A549 (cell line): ENCODE measurements around the gene LRCOL1. TPM values are rescaled to one million over a fixed set of nuclear protein-coding genes. Genes with fewer than 3 reads are reported as not detected.

Experiments used
- ATAC-seq, 2 experiments: fragments of 200-7000 bp in 1 of 2; fragments of >200 bp in 1 of 2; cut with Nextera tagmentation in 1 of 2; cut with Tn5 transposase in 1 of 2; 3 replicates each; pipeline versions ENCODE4 v1.8.0 to v1.9.1; 2018 to 2020; ENCODE audit warnings: mild to moderate bottlenecking in 1 of 2, moderate library complexity in 1 of 2
- CTCF ChIA-PET: fragments of 300-600 bp; sonication (Branson Sonifier 250); formaldehyde crosslinking; extraction: SDS; loops from one replicate; lab custom pipeline; 2021; ENCODE audit warnings: antibody characterized with exemption, inconsistent platforms; lab: Yijun Ruan, JAX
- POLR2A ChIA-PET: fragments of 350-600 bp; formaldehyde crosslinking; extraction: SDS; loops from one replicate; lab custom pipeline; 2021; ENCODE audit warnings: antibody characterized with exemption, inconsistent platforms; lab: Yijun Ruan, JAX
- DNase-seq, 2 experiments: peaks; one replicate each; pipeline versions ENCODE4 v3.0.0 to v3.0.0-alpha.2; 2011 to 2016; ENCODE audit warnings: low read depth in 1 of 2, low spot score in 1 of 2
- FAIRE-seq: peaks from 2 replicates; lab custom pipeline; 2011; peaks lifted over from hg19 to GRCh38; lab: Jason Lieb, UNC
- H3K27ac ChIP-seq, 2 experiments: fragments of >200 bp; sonication (Bioruptor Twin); formaldehyde crosslinking; 3 replicates each; pipeline ENCODE4 v1.5.1; 2016 to 2017
- H3K4me1 ChIP-seq: fragments of >200 bp; sonication (Bioruptor Twin); formaldehyde crosslinking; 3 replicates; pipeline ENCODE4 v1.6.1; 2016
- H3K4me2 ChIP-seq: fragments of >200 bp; sonication (Bioruptor Twin); formaldehyde crosslinking; 3 replicates; pipeline ENCODE4 v1.6.1; 2016
- H3K4me3 ChIP-seq: fragments of >200 bp; sonication (Bioruptor Twin); formaldehyde crosslinking; 3 replicates; pipeline ENCODE4 v1.5.1; 2016
- H3K9me3 ChIP-seq: fragments of >200 bp; sonication (Bioruptor Twin); formaldehyde crosslinking; 3 replicates; pipeline ENCODE4 v1.6.1; 2016
- ATOH8 ChIP-seq: fragments of 250-450 bp; sonication (Bioruptor Pico); IDR thresholded peaks from 2 replicates; pipeline ENCODE4 v1.5.0; 2020; ENCODE audit warnings: low read depth, mild to moderate bottlenecking, moderate library complexity
- BCL3 ChIP-seq: fragments of >200 bp; sonication (Bioruptor Twin); formaldehyde crosslinking; IDR thresholded peaks from 3 replicates; pipeline ENCODE4 v1.6.1; 2016
- CHD2 ChIP-seq: fragments of 150-350 bp; IDR thresholded peaks from 2 replicates; pipeline ENCODE4 v1.6.1; 2014; ENCODE audit warnings: low read length; ENCODE audit not compliant: partially characterized antibody
- CTCF ChIP-seq: fragments of >200 bp; sonication (Bioruptor Twin); formaldehyde crosslinking; IDR thresholded peaks from 3 replicates; pipeline ENCODE4 v1.5.1; 2016
- EHF ChIP-seq: fragments of 250-450 bp; sonication (Bioruptor Pico); IDR thresholded peaks from 2 replicates; pipeline ENCODE4 v1.5.0; 2020; ENCODE audit warnings: mild to moderate bottlenecking
- FOSB ChIP-seq: fragments of 250-450 bp; sonication (Bioruptor Pico); IDR thresholded peaks from 2 replicates; pipeline ENCODE4 v1.5.0; 2020; ENCODE audit warnings: mild to moderate bottlenecking, moderate library complexity
- GATA3 ChIP-seq: IDR thresholded peaks from 2 replicates; pipeline ENCODE4 v1.6.1; 2012; ENCODE audit warnings: borderline replicate concordance
- HDAC2 ChIP-seq: fragments of 200-600 bp; sonication (generic); IDR thresholded peaks from 2 replicates; pipeline ENCODE4 v1.6.1; 2016
- HMGXB4 ChIP-seq: fragments of 250-450 bp; sonication (Bioruptor Pico); IDR thresholded peaks from 2 replicates; pipeline ENCODE4 v1.5.0; 2021; ENCODE audit warnings: mild to moderate bottlenecking, moderate library complexity, borderline replicate concordance
- HOXB13 ChIP-seq: fragments of 250-450 bp; sonication (Bioruptor Pico); IDR thresholded peaks from 2 replicates; pipeline ENCODE4 v1.5.0; 2020; ENCODE audit warnings: low read depth, mild to moderate bottlenecking, moderate library complexity
- HOXB5 ChIP-seq: fragments of 250-450 bp; sonication (Bioruptor Pico); IDR thresholded peaks from 2 replicates; pipeline ENCODE4 v1.5.0; 2020; ENCODE audit warnings: mild to moderate bottlenecking, moderate library complexity
- KDM5A ChIP-seq: fragments of 200-600 bp; sonication (generic); IDR thresholded peaks from 2 replicates; pipeline ENCODE4 v1.6.1; 2016; ENCODE audit warnings: antibody characterized with exemption, mild to moderate bottlenecking
- MAX ChIP-seq: IDR thresholded peaks from 2 replicates; pipeline ENCODE4 v1.6.1; 2012
- MYC ChIP-seq: IDR thresholded peaks from 2 replicates; pipeline ENCODE4 v1.6.1; 2012; ENCODE audit warnings: mild to moderate bottlenecking, inconsistent platforms, low read length, improper control_type of control experiment, borderline replicate concordance
- NFE2L2 ChIP-seq: fragments of 150-350 bp; conservative IDR thresholded peaks from 2 replicates; pipeline ENCODE4 v1.6.1; 2014; ENCODE audit warnings: low read length
- NR3C1 ChIP-seq: fragments of >200 bp; sonication (Bioruptor Twin); formaldehyde crosslinking; IDR thresholded peaks from 3 replicates; pipeline ENCODE4 v1.6.1; 2017
- PBX3 ChIP-seq: IDR thresholded peaks from 2 replicates; pipeline ENCODE4 v1.6.1; 2012
- POLR2A ChIP-seq: IDR thresholded peaks from 2 replicates; pipeline ENCODE4 v1.6.1; 2012; ENCODE audit warnings: mild to moderate bottlenecking, low read length
- REST ChIP-seq: fragments of 200-600 bp; sonication (generic); IDR thresholded peaks from 2 replicates; pipeline ENCODE4 v1.6.1; 2016; ENCODE audit warnings: antibody characterized with exemption, mild to moderate bottlenecking, moderate library complexity
- TP53 ChIP-seq: fragments of 250-450 bp; sonication (Bioruptor Pico); IDR thresholded peaks from 2 replicates; pipeline ENCODE4 v1.5.0; 2021; ENCODE audit warnings: mild to moderate bottlenecking, moderate library complexity
- ZFP36 ChIP-seq: fragments of 450-650 bp; IDR thresholded peaks from 2 replicates; pipeline ENCODE4 v1.6.1; 2014; ENCODE audit warnings: borderline replicate concordance; ENCODE audit not compliant: partially characterized antibody
- ZNF302 ChIP-seq: fragments of 250-450 bp; sonication (Bioruptor Pico); IDR thresholded peaks from 2 replicates; pipeline ENCODE4 v1.9.0; 2021; ENCODE audit warnings: inconsistent platforms, mild to moderate bottlenecking, moderate library complexity
- ZSCAN20 ChIP-seq: fragments of 250-450 bp; sonication (Bioruptor Pico); IDR thresholded peaks from 2 replicates; pipeline ENCODE4 v1.8.0; 2022; ENCODE audit warnings: mild to moderate bottlenecking, moderate library complexity
- WGBS: methylation state at CpG from one replicate; pipeline ENCODE4 v1.1.6; 2017; ENCODE audit errors: missing lambda C conversion rate; 5-methylcytosine and 5-hydroxymethylcytosine counted together
- polyA plus RNA-seq, 4 experiments: library from polyadenylated mRNA; depleted of rRNA in 3 of 4; stranded (reverse); fragments of >200 nt; fragmentation: RNase III in 1 of 4; extraction: RNeasy Plus Mini Kit Qiagen cat#74134 plus additional on column Dnase treatment in 1 of 4; gene quantifications; 2 replicates in 3 of 4; 3 replicates in 1 of 4; pipeline ENCODE4 v1.2.3, GENCODE V29; 2011 to 2017

LRCOL1 gene
- polyA plus RNA-seq, 2 of the 4 experiments (the other 2 are of a cell fraction) = not detected

- H3K4me2 ChIP-seq = no peak overlapping the region
- ChIA-PET CTCF (no interaction called here), POLR2A (no interaction called here)
- DNase-seq (no peak), ATAC-seq (peak in 1 of 2 experiments; percentile 8; a peak in 3 of 6 replicates), FAIRE-seq (no peak)
- H3K27ac ChIP-seq = no peak overlapping the region
- H3K4me1 ChIP-seq = no peaks in the 10 kb centered on the region
- no peaks in the 10 kb centered on the region for H3K9me3 ChIP-seq
- H3K4me3 ChIP-seq = no peak overlapping the region
- TF ChIP-seq ATOH8 (CRISPR knock-in tag) (no peak), ZNF302 (CRISPR knock-in tag) (no peak), TP53 (CRISPR knock-in tag) (no peak), HOXB13 (CRISPR knock-in tag) (no peak), NR3C1 (no peak), EHF (CRISPR knock-in tag) (no peak), FOSB (no peak), POLR2A (no peak), REST (no peak), CHD2 (no peak), MAX (no peak), HOXB5 (CRISPR knock-in tag) (no peak)
- TF ChIP-seq, all 56 proteins: peak for 0
- 66% methylated on average over 6 of the region's 6 CpGs for WGBS
These were observed 22.1 kb downstream of the LRCOL1 start for GRCh38 chr12:132588319-132588718.

GRCh38 chr12:132587781-132588180 lies 22.6 kb downstream of the LRCOL1 start:
- CTCF ChIA-PET = interaction anchor here (1.2 kb wide), 1 partner anchor 141 kb away, joined by 3 read pairs; no protein-coding TSS in a partner anchor
- ATAC-seq (no peak), DNase-seq (no peak), FAIRE-seq (no peak)
- no peak overlapping the region for H3K27ac ChIP-seq
- WGBS = 29% methylated on average over 3 of the region's 3 CpGs
- TF ChIP-seq KDM5A (no peak), PBX3 (no peak), HDAC2 (no peak), HOXB5 (CRISPR knock-in tag) (no peak), NFE2L2 (no peak), BCL3 (no peak), ZFP36 (no peak), TP53 (CRISPR knock-in tag) (no peak), CTCF (no peak), ZSCAN20 (CRISPR knock-in tag) (no peak), HMGXB4 (CRISPR knock-in tag) (no peak), GATA3 (no peak), MYC (no peak)
- POLR2A ChIA-PET = no interaction called here
- no peaks in the 10 kb centered on the region for H3K4me1 ChIP-seq
- no peaks in the 10 kb centered on the region for H3K9me3 ChIP-seq
- no peak overlapping the region for H3K4me3 ChIP-seq
- no peak overlapping the region for H3K4me2 ChIP-seq
